Hepatocyte (in vitro differentiated cells): ENCODE results near the gene SERPING1. TPM values are rescaled to one million over a fixed set of nuclear protein-coding genes. Genes with fewer than 3 reads are reported as not detected.

Source experiments
- DNase-seq: peaks from one replicate; pipeline ENCODE4 v3.0.0-alpha.2; 2016; ENCODE audit warnings: low spot score
- H2AFZ ChIP-seq: fragments of 200-600 bp; sonication (generic); 2 replicates; pipeline ENCODE4 v1.6.0; 2016; ENCODE audit warnings: antibody characterized with exemption, mild to moderate bottlenecking
- H3K27ac ChIP-seq: fragments of 200-600 bp; sonication (generic); 2 replicates; pipeline ENCODE4 v1.5.1; 2016; ENCODE audit warnings: mild to moderate bottlenecking
- H3K27me3 ChIP-seq: fragments of 200-600 bp; sonication (generic); 2 replicates; pipeline ENCODE4 v1.6.1; 2016
- H3K36me3 ChIP-seq: fragments of 200-600 bp; sonication (generic); replicated peaks from 2 replicates; pipeline ENCODE4 v1.5.1; 2016; ENCODE audit warnings: low read depth; ENCODE audit not compliant: insufficient read depth
- H3K4me1 ChIP-seq: fragments of 200-600 bp; sonication (generic); 2 replicates; pipeline ENCODE4 v1.5.1; 2016; ENCODE audit warnings: mild to moderate bottlenecking, moderate library complexity; ENCODE audit not compliant: insufficient read depth
- H3K4me2 ChIP-seq: fragments of 200-600 bp; sonication (generic); 2 replicates; pipeline ENCODE4 v1.6.0; 2016
- H3K4me3 ChIP-seq: fragments of 200-600 bp; sonication (generic); 2 replicates; pipeline ENCODE4 v1.5.1; 2016; ENCODE audit warnings: mild to moderate bottlenecking
- H3K79me2 ChIP-seq: fragments of 200-600 bp; sonication (generic); 2 replicates; pipeline ENCODE4 v1.6.0; 2017; ENCODE audit warnings: mild to moderate bottlenecking
- H3K9me2 ChIP-seq: fragments of 200-600 bp; sonication (generic); replicated peaks from 2 replicates; pipeline ENCODE4 v1.6.0; 2017; ENCODE audit warnings: mild to moderate bottlenecking; ENCODE audit not compliant: insufficient read depth
- H3K9me3 ChIP-seq: fragments of 200-600 bp; sonication (generic); 2 replicates; pipeline ENCODE4 v1.5.1; 2016; ENCODE audit warnings: low read depth, mild to moderate bottlenecking
- H4K20me1 ChIP-seq: fragments of 200-600 bp; sonication (generic); 2 replicates; pipeline ENCODE4 v1.6.0; 2016; ENCODE audit warnings: mild to moderate bottlenecking; ENCODE audit not compliant: insufficient read depth, poor library complexity, severe bottlenecking
- CTCF ChIP-seq: fragments of 200-600 bp; sonication (generic); IDR thresholded peaks from 2 replicates; pipeline ENCODE4 v1.5.1; 2016; ENCODE audit warnings: antibody characterized with exemption, mild to moderate bottlenecking; ENCODE audit not compliant: poor library complexity
- EZH2 ChIP-seq: fragments of 200-600 bp; sonication (generic); IDR thresholded peaks from 2 replicates; pipeline ENCODE4 v1.6.1; 2016; ENCODE audit warnings: antibody characterized with exemption, mild to moderate bottlenecking, borderline replicate concordance
- EZH2phosphoT487 ChIP-seq: fragments of 200-600 bp; sonication (generic); IDR thresholded peaks from one replicate; pipeline ENCODE4 v1.6.1; 2018; ENCODE audit warnings: antibody characterized with exemption, mild to moderate bottlenecking, low read depth, moderate library complexity; ENCODE audit not compliant: unreplicated experiment, severe bottlenecking
- WGBS: methylation state at CpG from one replicate; pipeline ENCODE4 v1.1.6; 2016; ENCODE audit warnings: low lambda C conversion rate; ENCODE audit errors: missing lambda C conversion rate; 5-methylcytosine and 5-hydroxymethylcytosine counted together
- microRNA counts: library from miRNA; unstranded; fragments of <30 nt; microRNA quantifications from one replicate; lab custom pipeline; 2017
- microRNA-seq: library from miRNA; unstranded; fragments of <30 nt; microRNA quantifications from one replicate; pipeline ENCODE4, GENCODE V29; 2017
- polyA plus RNA-seq: library from polyadenylated mRNA; unstranded; fragments of >200 nt; fragmentation: Nextera tagmentation; extraction: Ambion mirVana; gene quantifications from 2 replicates; pipeline ENCODE4 v1.2.1, GENCODE V29; 2016
- small RNA-seq: library from RNA; depleted of rRNA; stranded (forward); fragments of <200 nt; gene quantifications from one replicate; pipeline ENCODE3, GENCODE V24; 2014
- total RNA-seq: library from RNA; depleted of rRNA; stranded (reverse); fragments of >200 nt; gene quantifications from 2 replicates; pipeline ENCODE4 v1.2.3, GENCODE V29; 2014

The SERPING1 gene
- total and polyA plus RNA-seq, 2 experiments from 2014 or later, result 129 to 445 TPM

GRCh38 chr11:57659669-57660068 lies 62.2 kb downstream of the SERPING1 start:
- H3K79me2 ChIP-seq, result peaks cover 26% of the 10 kb centered on the region
- H3K4me2 ChIP-seq, result no peak overlapping the region
- H3K36me3 ChIP-seq, result no peaks in the 10 kb centered on the region
- no peaks in the 10 kb centered on the region for H3K9me3 ChIP-seq
- 95% methylated on average over 14 of the region's 14 CpGs for WGBS
- no peaks in the 10 kb centered on the region for H4K20me1 ChIP-seq
- H3K27ac ChIP-seq, result no peak overlapping the region
- H2AFZ ChIP-seq, result no peak overlapping the region
- DNase-seq, result no peak
- H3K4me1 ChIP-seq, result peaks cover 6% of the 10 kb centered on the region
- no peaks in the 10 kb centered on the region for H3K27me3 ChIP-seq
- H3K9me2 ChIP-seq, result no peaks in the 10 kb centered on the region
- TF ChIP-seq CTCF, result no peak
- no peak for TF ChIP-seq EZH2
- no peak for TF ChIP-seq EZH2phosphoT487
- H3K4me3 ChIP-seq, result no peak overlapping the region

- Histone ChIP-seq H3K4me3 (no peak overlapping the region), H3K27ac (no peak overlapping the region), H3K9me3 (no peaks in the 10 kb centered on the region), H3K9me2 (no peaks in the 10 kb centered on the region), H2AFZ (no peak overlapping the region), H3K36me3 (no peaks in the 10 kb centered on the region), H3K79me2 (peaks cover 26% of the 10 kb centered on the region), H3K4me2 (no peak overlapping the region), H4K20me1 (no peaks in the 10 kb centered on the region), H3K27me3 (no peaks in the 10 kb centered on the region), H3K4me1 (no peaks in the 10 kb centered on the region)
- TF ChIP-seq EZH2, result no peak
- no peak for TF ChIP-seq EZH2phosphoT487
- TF ChIP-seq CTCF, result peak; percentile 15
- peak; percentile 18 for DNase-seq
- WGBS, result 66% methylated on average over 4 of the region's 4 CpGs
Measured at GRCh38 chr11:57662893-57663292, 65.4 kb downstream of the SERPING1 start.

DNA sequence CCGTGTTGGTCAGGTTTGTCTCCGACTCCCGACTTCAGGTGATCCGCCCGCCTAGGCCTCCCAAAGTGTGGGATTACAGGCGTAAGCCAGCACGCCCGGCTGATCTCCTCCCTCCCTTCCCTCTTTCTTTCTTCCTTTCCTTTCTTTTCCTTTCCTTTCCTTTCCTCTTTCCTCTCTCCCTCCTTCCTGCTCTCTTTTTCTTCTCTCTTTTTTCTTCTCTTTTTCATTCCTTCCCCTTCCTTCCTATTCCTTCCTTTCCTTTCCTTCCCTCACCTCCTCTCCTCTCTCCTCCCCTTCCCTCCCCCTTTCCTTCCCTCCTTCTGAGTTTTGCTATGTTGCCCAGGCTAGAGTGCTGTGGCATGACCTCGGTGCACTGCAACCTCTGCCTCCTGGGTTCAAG lies 66.5 kb downstream of the SERPING1 start:
- no peaks in the 10 kb centered on the region for H3K36me3 ChIP-seq
- no peak overlapping the region for H3K27ac ChIP-seq
- H4K20me1 ChIP-seq, result no peaks in the 10 kb centered on the region
- TF ChIP-seq CTCF (no peak), EZH2phosphoT487 (no peak), EZH2 (no peak)
- H3K27me3 ChIP-seq, result no peaks in the 10 kb centered on the region
- H3K79me2 ChIP-seq, result peaks cover 18% of the 10 kb centered on the region
- DNase-seq, result no peak
- H2AFZ ChIP-seq, result no peak overlapping the region
- no peaks in the 10 kb centered on the region for H3K9me3 ChIP-seq
- no peak overlapping the region for H3K4me3 ChIP-seq
- H3K9me2 ChIP-seq, result no peaks in the 10 kb centered on the region
- no peaks in the 10 kb centered on the region for H3K4me1 ChIP-seq
- WGBS, result 92% methylated on average over 7 of the region's 9 CpGs
- no peak overlapping the region for H3K4me2 ChIP-seq

MicroRNAs within 50 kb of the gene (microRNA counts, 767-probe panel; counts per million panel counts)
- microRNA hsa-miR-130a-3p (lab: Ali Mortazavi, UCI), result 11,282 counts per million, percentile 91 among the panel's probes with 10 or more counts

Small RNA genes within 50 kb of the gene (microRNA-seq; reads per million reads assigned to microRNA genes)
- gene MIR130A, result 37,177 reads per million, percentile 98 among the genes with 10 or more reads in this experiment

Small RNA genes within 50 kb of the gene (small RNA-seq; reads per million reads assigned to genes)
- gene MIR130A, result 924 reads per million, percentile 99 among the genes with 10 or more reads in this experiment

Other genes with a start within 250 kb of the SERPING1 start
- not detected in 2 replicates for gene PRG3, start 216.5 kb upstream of the SERPING1 start, total RNA-seq
- gene PRG3, start 216.5 kb upstream of the SERPING1 start, polyA plus RNA-seq, result not detected in 2 replicates
- gene PRG2, start 207.0 kb upstream of the SERPING1 start, total RNA-seq, result not detected in 2 replicates
- not detected in 2 replicates for gene PRG2, start 207.0 kb upstream of the SERPING1 start, polyA plus RNA-seq
- 10.5 and 19.3 TPM in 2 replicates for gene SLC43A3, start 170.6 kb upstream of the SERPING1 start, total RNA-seq
- gene SLC43A3, start 170.6 kb upstream of the SERPING1 start, polyA plus RNA-seq, result 13.5 and 20.7 TPM in 2 replicates
- gene RTN4RL2, start 137.2 kb upstream of the SERPING1 start, total RNA-seq, result 1.4 and 2.4 TPM in 2 replicates
- 5.8 and 10.6 TPM in 2 replicates for gene RTN4RL2, start 137.2 kb upstream of the SERPING1 start, polyA plus RNA-seq
- gene SLC43A1, start 82.0 kb upstream of the SERPING1 start, total RNA-seq, result 40.4 and 42.2 TPM in 2 replicates
- 23.4 and 39.5 TPM in 2 replicates for gene SLC43A1, start 82.0 kb upstream of the SERPING1 start, polyA plus RNA-seq
- 23.3 and 31.2 TPM in 2 replicates for gene TIMM10, start 66.9 kb upstream of the SERPING1 start, total RNA-seq
- 84.0 and 99.4 TPM in 2 replicates for gene TIMM10, start 66.9 kb upstream of the SERPING1 start, polyA plus RNA-seq
- gene SMTNL1, start 60.1 kb upstream of the SERPING1 start, total RNA-seq, result not detected in 2 replicates
- 0.19 TPM in 1 of 2 replicates, not detected in the other for gene SMTNL1, start 60.1 kb upstream of the SERPING1 start, polyA plus RNA-seq
- 40.6 and 45.7 TPM in 2 replicates for gene UBE2L6, start 30.0 kb upstream of the SERPING1 start, total RNA-seq
- gene UBE2L6, start 30.0 kb upstream of the SERPING1 start, polyA plus RNA-seq, result 109 and 113 TPM in 2 replicates
- 0.90 and 2.8 TPM in 2 replicates for gene YPEL4, start 52.2 kb downstream of the SERPING1 start, total RNA-seq
- 3.9 and 4.1 TPM in 2 replicates for gene YPEL4, start 52.2 kb downstream of the SERPING1 start, polyA plus RNA-seq
- 13.4 and 15.4 TPM in 2 replicates for gene CLP1, start 60.1 kb downstream of the SERPING1 start, total RNA-seq
- 9.1 and 18.5 TPM in 2 replicates for gene CLP1, start 60.1 kb downstream of the SERPING1 start, polyA plus RNA-seq
- gene ZDHHC5, start 70.4 kb downstream of the SERPING1 start, total RNA-seq, result 41.3 and 45.7 TPM in 2 replicates
- gene ZDHHC5, start 70.4 kb downstream of the SERPING1 start, polyA plus RNA-seq, result 35.9 and 42.3 TPM in 2 replicates
- 14.5 and 15.5 TPM in 2 replicates for gene MED19, start 114.5 kb downstream of the SERPING1 start, total RNA-seq
- gene MED19, start 114.5 kb downstream of the SERPING1 start, polyA plus RNA-seq, result 30.2 and 30.9 TPM in 2 replicates
- gene TMX2, start 114.9 kb downstream of the SERPING1 start, total RNA-seq, result 81.4 and 104 TPM in 2 replicates
- 119 and 129 TPM in 2 replicates for gene TMX2, start 114.9 kb downstream of the SERPING1 start, polyA plus RNA-seq
- 127 and 135 TPM in 2 replicates for gene SELENOH, start 143.8 kb downstream of the SERPING1 start, total RNA-seq
- gene SELENOH, start 143.8 kb downstream of the SERPING1 start, polyA plus RNA-seq, result 205 and 229 TPM in 2 replicates
- gene BTBD18, start 154.1 kb downstream of the SERPING1 start, total RNA-seq, result not detected in 2 replicates
- gene BTBD18, start 154.1 kb downstream of the SERPING1 start, polyA plus RNA-seq, result 0.24 and 0.39 TPM in 2 replicates
- 124 and 130 TPM in 2 replicates for gene CTNND1, start 164.1 kb downstream of the SERPING1 start, total RNA-seq
- 59.4 and 65.0 TPM in 2 replicates for gene CTNND1, start 164.1 kb downstream of the SERPING1 start, polyA plus RNA-seq